ENCODE measurements around the gene PCOLCE2.

The PCOLCE2 gene, protein sequence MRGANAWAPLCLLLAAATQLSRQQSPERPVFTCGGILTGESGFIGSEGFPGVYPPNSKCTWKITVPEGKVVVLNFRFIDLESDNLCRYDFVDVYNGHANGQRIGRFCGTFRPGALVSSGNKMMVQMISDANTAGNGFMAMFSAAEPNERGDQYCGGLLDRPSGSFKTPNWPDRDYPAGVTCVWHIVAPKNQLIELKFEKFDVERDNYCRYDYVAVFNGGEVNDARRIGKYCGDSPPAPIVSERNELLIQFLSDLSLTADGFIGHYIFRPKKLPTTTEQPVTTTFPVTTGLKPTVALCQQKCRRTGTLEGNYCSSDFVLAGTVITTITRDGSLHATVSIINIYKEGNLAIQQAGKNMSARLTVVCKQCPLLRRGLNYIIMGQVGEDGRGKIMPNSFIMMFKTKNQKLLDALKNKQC

DNA sequence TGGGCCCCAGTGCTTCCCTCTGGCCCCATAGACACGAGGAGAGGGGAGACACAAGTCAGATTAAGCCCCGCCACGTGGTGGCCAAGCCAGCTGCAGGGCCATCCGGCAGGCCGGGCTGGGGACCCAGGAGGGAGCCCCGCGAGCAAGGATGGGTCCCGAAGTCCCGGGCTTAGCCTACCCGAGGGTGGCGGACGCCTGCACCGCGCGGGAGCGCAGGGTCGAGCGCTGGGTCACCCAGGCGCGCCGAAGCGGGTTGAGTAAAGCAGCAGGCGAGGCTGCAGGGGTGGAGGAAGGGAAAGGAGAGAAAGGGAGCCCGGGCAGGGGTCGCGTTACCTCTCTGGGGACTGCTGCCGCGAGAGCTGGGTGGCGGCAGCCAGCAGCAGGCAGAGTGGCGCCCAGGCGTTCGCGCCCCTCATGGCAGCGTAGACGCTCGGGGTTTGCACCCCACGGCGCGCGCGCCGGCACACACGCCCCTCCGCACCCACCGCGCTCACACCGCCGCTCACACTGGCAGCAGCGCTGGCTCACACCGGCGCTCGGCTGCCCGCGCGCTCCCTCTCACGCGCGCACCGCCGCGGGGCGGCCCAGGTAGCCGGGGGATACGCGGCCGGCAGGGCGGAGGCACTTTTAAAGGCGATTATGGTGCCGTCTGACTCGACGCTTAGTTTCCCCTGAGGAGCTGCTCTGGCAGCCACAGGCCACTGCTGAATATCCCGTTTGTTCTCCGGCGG is at the start of gene PCOLCE2:
PCOLCE2 (minus strand) TSS at position 603 of the 731 bp plus-strand sequence; CDS start at position 416, 187 bp downstream.
- DNase-seq (ENCODE audit: low read depth, low spot score), result no peak

- DNase-seq (ENCODE audit: low read depth, low spot score), result no peak
Observed at GRCh38 chr3:142935963-142936362, 47.1 kb upstream of the PCOLCE2 start.

GRCh38 chr3:142934887-142935269 is 46.0 kb upstream of the PCOLCE2 start:
- no peak for DNase-seq (ENCODE audit: low read depth, low spot score)

- DNase-seq (ENCODE audit: low read depth, low spot score), result no peak
Observed at GRCh38 chr3:142934128-142934886, 45.4 kb upstream of the PCOLCE2 start.

DNA sequence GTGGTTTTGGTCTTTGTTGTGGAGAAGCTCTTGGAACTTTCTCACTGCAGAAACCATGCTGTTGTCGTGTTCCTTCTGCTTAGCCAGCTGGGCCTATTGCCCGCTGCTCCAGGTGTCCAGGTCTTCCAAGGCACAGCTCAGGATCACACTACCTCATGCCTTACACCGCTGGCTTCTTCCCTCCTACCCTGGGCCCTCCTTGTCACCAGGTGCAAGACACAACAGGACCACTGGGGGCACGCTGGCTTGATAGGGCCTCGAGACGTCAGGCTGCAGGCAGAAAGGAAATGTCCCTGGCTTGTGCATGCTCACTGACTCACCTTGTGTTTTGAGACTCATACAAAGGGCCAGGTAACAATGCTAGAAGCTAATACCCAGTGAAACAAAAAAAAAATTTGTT is 42.3 kb upstream of the PCOLCE2 start:
- DNase-seq (ENCODE audit: low read depth, low spot score), result peak; percentile 61

DNA sequence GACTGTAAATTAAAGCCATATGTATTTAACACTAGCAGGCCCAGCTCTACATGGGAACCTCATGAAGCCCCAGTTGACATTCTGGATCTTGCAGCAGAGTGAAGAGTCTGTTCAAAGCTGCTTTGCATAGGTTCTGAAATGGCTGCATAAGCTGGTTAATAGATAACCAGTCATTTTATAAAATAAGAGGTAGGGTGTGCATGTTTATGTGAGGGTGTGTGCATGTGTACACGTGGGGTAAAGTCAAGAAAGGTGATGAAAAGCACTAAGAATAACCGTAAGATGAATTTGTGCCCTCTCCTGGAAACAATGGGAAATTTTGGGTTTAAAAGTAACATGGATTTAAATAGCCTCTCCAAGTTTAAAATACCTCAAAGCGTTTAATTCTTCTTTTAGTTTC is 41.6 kb upstream of the PCOLCE2 start:
- DNase-seq (ENCODE audit: low read depth, low spot score), result no peak

DNA sequence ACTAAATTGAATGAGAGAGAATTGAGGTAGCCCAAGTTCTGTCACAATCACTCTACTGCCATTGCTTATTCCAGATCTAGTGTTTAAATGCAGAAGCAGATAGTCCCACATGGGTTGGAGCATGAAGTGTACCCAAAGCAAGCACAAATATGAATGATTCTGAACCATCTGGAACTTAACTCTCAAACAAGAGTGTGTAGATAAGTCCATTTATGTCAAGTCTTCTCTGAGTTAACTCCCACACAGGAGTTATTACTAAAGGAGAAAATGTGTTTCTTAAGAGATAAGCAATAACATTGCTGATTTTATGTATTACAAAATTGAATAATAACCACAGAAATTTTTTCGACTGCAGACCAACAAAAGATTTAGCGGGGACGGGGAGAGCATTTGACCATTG is 41.0 kb upstream of the PCOLCE2 start:
- DNase-seq (ENCODE audit: low read depth, low spot score), result no peak

GRCh38 chr3:142929109-142929508 is 40.2 kb upstream of the PCOLCE2 start:
- DNase-seq (ENCODE audit: low read depth, low spot score), result peak; percentile 28

DNA sequence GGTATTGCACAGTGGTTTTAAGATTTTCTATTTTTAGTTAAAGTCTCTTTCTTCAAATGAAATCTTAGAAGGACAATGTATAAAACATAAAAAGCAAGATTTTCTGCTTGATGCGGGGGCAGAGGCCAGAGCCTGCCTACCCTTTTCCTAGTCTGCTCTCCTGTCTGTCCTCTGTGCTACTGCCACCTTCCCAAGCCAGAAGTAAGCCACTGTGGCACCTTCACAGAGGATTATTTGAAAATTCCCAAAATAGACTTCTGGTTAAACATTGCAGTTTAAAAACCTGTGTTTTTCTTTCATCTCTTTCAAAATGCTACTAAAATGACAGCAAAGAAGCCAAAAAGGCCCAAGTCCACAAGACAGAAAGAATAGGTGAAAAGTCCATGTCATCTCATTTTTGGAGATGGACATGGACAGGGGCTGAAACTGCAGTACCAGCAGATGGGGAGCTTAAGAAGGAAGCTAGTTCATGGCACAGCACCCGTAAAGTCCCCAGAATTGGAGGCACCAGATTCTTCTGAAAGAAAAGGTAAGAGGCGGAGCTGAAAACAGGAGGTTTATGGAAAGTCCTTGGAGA is 37.6 kb upstream of the PCOLCE2 start:
- DNase-seq (ENCODE audit: low read depth, low spot score), result no peak

- no peak for DNase-seq (ENCODE audit: low read depth, low spot score)
Observed at GRCh38 chr3:142925140-142925539, 36.3 kb upstream of the PCOLCE2 start.

GRCh38 chr3:142923694-142924093 is 34.8 kb upstream of the PCOLCE2 start:
- no peak for DNase-seq (ENCODE audit: low read depth, low spot score)

DNA sequence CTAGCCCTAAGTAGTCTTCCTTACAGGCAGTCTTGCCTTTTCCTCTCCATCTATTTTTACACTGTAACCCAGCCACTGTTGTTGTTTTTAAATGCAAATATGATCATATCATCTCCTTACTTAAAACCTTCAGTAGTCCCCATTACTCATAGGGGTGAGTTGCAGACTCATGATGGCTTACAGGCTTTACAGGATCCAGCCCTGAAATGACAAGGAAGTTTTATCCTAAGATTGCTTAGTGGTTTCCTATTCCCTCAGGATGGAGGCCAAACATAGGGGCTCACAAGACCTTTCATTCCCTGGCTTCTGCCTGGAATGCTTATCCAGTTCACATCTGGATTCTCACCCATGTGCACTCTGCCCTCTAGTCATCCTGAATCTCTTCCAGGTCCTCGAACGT is 27.7 kb upstream of the PCOLCE2 start:
- DNase-seq (ENCODE audit: low read depth, low spot score), result no peak

DNA sequence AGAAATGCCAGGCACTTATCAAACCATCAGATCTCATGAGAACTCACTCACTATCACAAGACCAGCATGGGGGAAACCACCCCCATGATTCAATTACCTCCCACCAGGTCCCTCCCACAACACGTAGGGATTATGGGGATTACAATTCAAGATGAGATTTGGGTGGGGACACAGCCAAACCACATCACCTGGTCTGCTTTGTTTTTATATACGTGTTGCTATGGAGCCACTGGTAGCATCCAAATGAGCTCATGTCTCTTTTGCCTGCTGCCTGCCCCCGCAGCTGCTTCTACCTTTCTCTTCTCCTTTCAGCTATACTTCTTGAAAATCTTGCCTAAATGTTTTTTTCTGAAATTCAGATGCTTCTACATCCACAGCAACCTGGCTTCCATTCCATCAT is 26.8 kb upstream of the PCOLCE2 start:
- DNase-seq (ENCODE audit: low read depth, low spot score), result no peak

GRCh38 chr3:142914286-142914811 is 25.5 kb upstream of the PCOLCE2 start:
- no peak for DNase-seq (ENCODE audit: low read depth, low spot score)

DNA sequence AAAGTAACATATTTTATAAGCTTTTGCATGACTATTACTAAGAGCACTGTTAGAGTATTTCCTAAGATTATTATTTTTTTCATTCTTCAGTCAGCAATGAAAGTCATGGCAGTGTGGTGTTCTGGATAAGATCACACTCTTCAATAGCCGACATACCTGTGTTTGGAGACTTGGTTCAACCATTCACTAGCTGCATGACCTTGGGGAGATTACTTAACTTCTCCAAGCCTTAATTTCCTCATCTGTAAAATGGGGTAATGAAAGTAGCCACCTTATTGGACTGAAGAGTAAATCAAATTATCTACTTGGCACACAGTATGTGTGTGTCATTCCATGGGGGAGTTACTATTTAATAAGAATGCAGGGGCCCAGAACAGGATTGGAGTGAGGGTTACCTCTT is 24.5 kb upstream of the PCOLCE2 start:
- no peak for DNase-seq (ENCODE audit: low read depth, low spot score)

- no peak for DNase-seq (ENCODE audit: low read depth, low spot score)
Observed at GRCh38 chr3:142912402-142913172, 23.7 kb upstream of the PCOLCE2 start.

- no peak for DNase-seq (ENCODE audit: low read depth, low spot score)
Observed at GRCh38 chr3:142910280-142910679, 21.4 kb upstream of the PCOLCE2 start.

GRCh38 chr3:142909282-142909681 is 20.4 kb upstream of the PCOLCE2 start:
- DNase-seq (ENCODE audit: low read depth, low spot score), result no peak

GRCh38 chr3:142907996-142908395 is 19.1 kb upstream of the PCOLCE2 start:
- DNase-seq (ENCODE audit: low read depth, low spot score), result no peak

GRCh38 chr3:142904639-142905436 is 16.0 kb upstream of the PCOLCE2 start:
- no peak for DNase-seq (ENCODE audit: low read depth, low spot score)
